Hepatic stellate cell (primary cell): ENCODE measurements around the gene KRTAP10-4.
"Not testable (repeated sequence)": the region's sequence is repeated elsewhere in the genome, so short reads cannot be mapped to it uniquely, and the experiment has no call there.

Experiments
- DNase-seq: peaks from one replicate; pipeline ENCODE4 v3.0.0; 2011; ENCODE audit warnings: low spot score

KRTAP10-4 gene, protein sequence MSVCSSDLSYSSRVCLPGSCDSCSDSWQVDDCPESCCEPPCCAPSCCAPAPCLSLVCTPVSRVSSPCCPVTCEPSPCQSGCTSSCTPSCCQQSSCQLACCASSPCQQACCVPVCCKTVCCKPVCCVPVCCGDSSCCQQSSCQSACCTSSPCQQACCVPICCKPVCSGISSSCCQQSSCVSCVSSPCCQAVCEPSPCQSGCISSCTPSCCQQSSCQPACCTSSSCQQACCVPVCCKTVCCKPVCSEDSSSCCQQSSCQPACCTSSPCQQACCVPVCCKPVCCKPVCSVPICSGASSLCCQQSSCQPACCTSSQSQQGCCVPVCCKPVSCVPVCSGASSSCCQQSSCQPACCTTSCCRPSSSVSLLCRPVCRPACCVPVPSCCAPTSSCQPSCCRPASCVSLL

DNA sequence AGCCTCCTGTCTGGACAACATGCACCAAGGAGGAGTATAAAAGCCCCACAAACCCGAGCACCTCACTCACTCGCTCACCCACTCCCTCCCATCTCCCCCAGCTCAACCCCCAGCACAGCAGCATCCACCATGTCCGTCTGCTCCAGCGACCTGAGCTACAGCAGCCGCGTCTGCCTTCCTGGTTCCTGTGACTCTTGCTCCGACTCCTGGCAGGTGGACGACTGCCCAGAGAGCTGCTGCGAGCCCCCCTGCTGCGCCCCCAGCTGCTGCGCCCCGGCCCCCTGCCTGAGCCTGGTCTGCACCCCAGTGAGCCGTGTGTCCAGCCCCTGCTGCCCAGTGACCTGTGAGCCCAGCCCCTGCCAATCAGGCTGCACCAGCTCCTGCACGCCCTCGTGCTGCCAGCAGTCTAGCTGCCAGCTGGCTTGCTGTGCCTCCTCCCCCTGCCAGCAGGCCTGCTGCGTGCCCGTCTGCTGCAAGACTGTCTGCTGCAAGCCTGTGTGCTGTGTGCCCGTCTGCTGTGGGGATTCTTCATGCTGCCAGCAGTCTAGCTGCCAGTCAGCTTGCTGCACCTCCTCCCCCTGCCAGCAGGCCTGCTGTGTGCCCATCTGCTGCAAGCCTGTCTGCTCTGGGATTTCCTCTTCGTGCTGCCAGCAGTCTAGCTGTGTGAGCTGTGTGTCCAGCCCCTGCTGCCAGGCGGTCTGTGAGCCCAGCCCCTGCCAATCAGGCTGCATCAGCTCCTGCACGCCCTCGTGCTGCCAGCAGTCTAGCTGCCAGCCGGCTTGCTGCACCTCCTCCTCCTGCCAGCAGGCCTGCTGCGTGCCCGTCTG lies at the start of gene KRTAP10-4:
Gene KRTAP10-4 (plus strand): TSS at position 100 of the 827 bp plus-strand sequence. CDS start 30 bp downstream, at position 130.
- not testable (repeated sequence) for DNase-seq

DNA sequence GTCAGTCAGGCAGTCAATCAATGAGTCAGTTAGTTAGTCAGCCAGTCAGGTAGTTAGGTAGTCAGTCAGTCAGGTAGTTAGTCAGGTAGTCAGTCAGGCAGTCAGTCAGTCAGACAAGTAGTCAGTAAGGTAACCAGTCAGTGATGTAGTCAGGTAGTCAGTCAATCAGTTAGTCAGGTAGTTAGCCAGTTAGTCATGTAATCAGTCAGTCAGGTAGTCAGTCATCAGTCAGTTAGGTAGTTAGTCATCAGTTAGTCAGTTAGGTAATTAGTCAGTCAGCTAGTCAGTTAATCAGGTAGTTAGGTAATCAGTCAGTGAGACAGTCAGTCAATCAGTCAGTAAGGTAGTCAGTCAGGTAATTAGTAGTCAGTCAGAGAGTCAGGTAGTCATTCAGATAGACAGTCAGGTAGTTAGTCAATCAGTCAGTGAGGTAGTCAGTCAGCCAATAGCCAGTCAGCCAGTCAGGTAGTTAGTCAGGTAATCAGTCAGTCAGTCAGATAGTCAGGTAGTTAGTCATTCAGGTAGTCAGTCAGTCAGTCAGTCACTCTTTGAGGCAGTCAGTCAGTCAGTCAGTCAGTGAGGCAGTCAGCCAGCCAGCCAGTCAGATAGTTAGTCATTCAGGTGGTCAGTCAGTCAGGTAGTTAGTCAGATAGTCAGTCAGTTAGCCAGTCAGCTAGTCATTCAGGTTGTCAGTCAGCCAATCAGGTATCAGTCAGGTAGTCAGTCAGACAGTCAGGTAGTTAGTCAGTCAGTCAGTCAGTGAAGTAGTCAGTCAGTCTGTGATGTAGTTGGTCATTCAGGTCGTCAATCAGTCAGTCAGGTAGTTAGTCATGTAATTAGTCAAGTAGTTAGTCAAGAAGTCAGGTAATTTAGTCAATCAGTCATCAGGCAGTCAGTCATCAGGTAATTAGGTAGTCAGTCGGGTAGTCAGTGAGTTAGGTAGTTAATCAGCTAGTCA lies 48.8 kb upstream of the KRTAP10-4 start:
- DNase-seq, result no peak

DNA sequence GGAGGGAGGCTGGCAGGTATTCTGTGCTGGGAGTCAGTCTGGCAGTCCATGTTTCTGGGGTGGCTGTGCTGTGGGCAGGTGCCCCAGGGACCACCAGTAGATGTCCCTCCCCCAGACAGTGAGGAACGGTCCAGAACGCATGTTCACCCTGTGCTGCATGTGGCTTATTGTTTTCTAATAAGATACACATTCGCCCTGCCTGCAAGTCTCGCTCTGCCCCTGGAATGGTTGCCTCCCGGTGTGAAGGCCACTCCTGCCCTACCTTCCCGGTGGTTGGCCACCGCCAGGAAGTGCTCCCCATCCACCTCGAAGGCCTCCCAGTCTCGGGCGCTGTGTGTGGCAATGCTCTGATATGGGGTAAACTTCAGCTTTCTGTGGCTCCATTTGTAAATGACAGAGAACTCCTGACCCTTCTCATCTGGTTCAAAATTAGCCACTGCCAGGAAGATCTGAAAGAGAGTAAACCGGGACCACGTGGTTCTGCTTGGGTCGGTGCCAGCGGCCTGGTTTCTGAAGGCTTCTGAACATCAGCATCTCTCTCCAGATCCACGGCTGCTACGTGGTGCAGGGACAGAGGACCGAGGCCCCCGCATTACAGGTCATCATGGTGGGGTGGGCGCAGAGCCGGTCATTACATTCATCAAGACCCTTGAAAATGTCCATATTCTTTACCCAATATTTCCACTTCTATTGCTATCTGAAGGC lies 48.0 kb upstream of the KRTAP10-4 start:
- no peak for DNase-seq

DNA sequence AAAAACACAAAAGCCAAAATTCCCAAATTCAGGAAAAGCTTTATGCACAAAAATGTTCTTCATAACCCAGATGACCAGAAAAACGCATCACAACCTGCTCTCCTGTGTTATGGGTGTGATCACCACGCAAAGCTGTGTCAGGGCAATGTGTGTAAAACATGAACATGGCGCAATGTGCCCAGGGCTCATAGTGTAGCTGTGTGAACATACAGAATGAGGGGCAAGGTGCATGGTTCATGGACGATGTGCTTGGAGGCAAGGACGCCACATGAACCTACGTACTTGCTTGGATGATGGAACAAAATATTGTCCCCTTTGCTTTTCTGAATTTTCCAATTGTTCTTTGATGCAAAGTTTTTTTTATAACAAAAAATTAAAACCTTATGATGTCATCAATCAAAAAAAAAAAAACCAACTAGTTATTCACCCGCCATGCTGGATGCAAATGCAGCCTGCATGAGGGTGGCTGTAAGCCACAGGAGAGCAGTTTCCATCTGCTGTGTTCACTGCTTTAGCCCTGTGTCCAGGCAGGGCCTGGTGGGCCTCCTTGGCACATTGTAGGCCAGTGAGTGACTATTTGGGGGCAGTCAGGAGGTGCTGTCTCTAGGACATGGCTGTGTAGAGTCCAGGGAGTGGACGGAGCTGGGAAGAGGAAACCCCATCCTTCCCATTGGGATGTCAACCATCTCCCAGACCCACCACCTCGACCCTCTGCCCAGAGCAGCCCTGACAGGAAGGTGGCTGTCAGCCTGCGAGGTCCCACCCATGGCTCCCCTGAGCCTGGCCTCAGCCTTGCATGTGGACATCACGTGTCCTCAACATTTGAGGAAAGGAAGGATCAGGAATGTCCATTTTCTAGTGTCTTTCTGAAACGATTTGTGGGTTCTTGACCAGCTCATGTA lies 47.2 kb upstream of the KRTAP10-4 start:
- DNase-seq, result no peak

DNA sequence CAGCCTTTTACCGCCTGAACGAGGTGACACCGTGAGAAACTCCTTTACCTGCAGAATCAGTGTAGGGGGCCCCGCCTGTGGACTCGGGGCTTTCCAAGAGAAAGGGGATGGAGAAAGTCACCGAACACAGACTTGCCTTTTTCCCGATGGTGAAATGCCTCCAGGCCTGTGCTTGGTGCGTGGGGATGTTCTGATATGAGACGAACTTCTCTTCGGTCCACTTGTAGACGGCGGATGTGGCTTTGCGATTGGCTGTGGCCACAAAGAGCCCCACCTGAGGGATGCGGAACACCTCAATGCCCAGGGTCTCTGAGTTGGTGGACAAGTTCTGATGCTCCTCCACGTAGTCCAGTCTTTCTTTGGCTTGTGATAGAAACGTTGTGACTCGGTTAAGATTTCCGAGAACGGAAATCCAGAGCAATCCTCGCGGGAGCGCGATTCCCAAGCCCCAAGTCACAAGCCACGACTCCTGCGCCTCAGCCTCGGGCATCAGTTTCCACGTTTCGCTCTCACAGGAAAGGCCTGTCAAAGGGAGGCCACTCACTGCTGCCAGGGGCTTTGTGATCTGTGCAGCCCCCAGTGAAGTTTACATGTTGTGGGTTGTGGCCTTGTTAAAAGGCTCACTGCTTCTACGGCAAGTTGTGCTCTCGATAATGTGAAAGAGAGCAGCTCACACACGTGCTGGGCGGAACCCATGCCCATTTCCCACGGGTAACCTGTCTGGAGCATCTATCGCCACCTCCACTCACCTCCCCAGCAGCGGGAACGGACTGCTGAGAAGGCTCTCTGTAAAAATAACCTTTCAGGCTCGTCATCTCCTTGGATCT lies 46.2 kb upstream of the KRTAP10-4 start:
- no peak for DNase-seq

DNA sequence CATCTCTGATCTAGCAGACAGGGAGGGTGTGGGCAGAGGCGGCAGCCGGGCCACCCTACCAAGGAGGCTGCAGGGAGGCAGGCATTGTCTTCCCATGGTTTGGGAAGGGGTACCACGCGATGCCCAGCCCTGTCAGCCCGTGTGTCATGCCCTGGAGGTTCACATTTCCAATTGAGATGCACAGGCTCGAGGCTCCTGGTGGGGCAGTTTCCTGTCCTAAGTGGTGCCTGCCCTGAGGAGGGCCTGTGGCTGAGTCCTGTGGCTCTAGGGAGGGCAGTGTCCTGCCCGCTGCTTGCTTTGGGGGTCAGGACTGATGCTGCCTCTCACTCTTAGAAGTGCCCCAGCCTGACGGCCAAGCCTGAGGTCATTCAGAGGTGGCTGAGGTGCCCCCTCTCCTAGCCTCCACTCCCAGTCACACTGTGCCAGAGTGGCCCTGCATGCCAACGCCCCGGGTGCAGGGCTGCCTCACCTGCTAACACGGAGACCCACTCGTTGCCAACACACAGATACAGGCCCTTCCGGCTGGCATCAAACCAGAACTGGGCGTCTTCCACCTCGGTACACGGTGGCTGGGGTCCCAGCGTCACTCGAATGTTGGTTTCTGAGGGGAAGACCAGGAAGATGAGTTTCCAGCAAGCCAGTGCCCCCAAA lies 45.4 kb upstream of the KRTAP10-4 start:
- DNase-seq, result no peak

DNA sequence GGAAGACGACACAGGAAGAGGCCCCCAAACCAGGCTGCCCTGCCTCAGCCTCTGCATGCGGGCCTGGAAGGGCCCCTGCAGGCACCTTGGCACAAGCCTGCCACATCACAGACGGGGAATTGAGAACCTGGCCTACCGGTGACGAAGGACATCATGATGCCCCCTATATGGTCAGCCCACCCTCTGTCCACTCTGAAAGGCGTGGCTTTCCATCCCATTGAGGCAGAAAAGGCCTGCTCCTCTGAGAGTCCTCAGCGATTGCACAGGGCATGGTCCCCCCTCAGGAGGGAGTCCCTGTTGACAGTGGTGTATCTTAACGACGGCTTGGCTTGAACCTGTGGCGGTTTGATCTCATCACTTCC lies 44.9 kb upstream of the KRTAP10-4 start:
- no peak for DNase-seq

DNA sequence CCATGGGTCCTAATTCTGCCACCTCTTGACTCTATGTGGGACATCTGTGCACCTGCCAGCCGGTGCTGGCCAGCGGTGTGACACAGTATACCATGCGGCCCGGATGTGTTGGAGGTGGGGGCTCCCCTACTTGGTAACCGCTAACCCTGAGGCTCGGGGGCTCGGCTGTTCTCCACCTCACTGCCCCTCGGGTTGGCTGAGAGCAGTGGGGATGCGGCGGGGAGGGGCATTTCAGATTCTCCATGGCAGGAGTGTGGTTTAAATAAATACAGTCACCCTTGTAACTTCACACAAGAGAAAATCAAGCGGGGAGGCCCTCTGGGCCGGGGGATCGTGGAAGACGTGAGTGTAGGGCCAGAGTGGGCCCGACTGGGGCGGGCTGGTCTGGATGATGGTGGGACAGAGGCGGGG lies 44.5 kb upstream of the KRTAP10-4 start:
- no peak for DNase-seq

DNA sequence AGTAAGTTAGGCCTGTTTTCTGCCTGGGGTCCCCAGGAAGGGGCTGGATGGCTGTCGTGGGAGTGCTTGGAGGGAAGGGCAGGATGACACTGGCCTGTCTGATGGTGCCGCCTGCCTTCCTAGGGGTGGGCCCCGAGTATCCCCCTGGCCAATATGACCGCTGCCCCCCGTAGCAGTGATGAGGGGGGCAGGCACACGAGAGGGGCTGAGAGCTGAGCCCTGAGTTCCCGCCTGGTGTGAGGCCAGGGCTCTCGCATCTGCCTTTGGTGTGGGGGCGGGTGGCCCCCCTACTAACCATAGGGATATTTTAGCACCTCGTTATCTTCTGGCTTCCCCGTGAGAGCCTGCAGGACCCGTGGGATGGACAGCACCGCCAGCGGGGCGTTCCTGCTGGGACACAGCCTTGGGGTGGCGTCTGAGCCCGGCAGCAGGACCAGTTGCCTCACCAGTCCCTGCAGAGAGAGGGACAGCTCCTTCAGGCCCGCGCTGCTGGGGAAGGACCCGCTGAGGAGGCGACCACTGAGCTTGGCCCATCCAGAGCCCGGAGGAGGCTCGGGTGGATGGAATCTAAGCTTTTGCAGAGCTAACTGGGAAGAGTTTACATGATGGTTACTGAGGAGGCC lies 43.9 kb upstream of the KRTAP10-4 start:
- DNase-seq, result no peak

DNA sequence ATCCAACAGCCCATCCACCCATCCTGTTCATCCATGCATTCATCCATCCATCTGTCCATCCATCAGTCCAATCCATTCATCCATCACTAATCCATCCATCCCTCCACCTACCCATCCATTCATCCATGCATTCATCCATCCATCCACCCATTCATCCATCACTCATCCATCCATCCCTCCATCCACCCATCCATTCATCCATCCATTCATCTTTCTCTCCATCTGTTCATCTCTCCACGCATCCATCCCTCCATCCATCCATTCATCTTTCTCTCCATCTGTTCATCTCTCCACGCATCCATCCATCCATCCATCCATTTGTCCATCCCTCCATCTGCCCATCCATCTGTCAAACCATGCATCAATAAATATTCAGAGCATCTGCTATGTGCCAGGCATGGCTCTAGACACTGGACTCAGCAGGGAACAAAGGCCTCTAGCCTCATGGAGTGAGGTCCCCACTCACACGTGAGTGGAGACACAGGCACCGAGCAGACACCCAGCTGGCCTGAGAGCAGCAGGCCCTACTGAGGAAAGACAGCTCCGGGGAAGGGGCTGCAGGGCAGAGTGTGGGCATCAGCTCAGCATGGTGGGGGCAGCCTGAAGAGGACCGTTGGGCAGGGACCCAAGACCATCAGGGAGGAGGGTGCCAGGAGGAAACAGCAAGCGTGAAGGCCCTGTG lies 43.2 kb upstream of the KRTAP10-4 start:
- DNase-seq, result no peak

DNA sequence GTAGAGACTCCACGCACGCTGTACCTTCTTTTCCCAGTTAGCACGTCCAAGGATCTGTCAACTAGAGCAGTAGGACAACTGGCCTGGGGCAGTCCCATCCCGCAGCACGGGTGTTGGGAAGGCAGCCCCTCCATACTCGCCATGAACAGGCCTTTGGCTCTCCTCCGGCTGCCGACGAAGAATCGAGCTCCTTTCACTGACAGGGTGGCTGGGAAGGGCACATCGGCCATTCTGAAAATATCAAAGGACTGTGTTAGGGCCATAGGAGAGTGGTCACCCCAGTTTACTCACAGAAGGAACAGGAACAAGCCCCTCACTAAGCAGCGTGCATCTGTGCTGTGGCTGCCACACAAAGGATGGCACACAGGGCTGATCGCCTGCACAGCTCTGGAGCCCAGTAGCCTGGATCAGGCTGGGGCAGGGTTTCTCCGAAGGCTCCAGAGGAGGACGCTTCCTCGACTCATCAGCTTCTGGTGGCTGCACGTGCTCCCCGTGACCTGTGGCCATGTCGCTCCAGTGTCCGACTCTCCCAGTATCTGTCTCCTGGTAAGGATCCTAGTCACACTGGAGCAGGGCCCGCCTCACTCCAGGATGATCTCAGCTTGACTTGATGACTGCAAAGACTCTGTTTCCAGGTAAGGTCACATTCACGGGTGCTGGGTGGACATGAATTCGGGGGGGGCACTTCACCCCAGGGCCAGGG lies 42.5 kb upstream of the KRTAP10-4 start:
- DNase-seq, result no peak

DNA sequence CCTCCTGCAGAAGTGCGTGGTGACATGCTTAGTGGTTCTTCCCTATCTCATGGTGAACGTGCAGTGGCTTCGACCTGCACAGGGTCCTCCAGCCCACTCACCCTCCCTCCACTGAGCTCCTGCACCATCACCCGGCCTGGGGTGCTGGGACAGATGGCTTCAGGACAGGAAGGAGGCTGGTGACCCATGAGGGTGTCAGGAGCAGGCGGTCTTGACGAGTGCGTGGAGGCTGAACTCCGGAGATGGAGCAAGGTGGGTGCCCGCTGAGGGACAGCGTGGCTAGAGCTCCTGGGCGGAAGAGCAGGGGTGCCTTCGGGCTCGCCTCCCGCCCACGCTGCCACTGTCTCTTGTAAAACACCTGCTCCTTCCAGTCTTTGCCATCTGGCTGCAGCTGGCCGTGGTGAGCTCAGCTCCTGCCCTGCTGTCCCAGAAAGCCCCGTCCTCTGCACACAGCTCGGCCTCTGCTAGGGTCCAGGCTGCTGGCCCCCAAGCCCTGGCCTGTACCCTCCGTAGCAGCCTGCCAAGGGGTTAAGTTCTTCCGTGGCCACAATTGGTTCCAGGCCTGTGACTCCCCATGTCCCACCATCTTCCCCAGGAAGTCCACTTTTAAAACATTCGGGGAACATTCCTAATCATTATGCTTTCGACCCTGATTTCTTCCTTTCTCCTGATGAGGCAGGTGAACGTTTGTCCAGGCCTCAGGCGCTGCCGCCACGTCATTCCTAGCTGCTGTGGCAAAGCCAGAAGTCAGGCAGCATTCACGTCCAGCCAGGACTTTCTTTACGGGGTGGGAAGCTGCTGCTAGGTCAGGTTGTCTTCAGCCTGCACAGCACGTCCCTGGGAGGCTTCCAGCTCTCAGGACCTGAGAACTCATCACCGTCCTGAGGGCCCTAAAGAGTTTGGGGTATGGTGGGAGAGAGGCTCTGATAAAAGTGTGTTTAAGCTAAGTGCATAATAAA lies 41.6 kb upstream of the KRTAP10-4 start:
- no peak for DNase-seq

DNA sequence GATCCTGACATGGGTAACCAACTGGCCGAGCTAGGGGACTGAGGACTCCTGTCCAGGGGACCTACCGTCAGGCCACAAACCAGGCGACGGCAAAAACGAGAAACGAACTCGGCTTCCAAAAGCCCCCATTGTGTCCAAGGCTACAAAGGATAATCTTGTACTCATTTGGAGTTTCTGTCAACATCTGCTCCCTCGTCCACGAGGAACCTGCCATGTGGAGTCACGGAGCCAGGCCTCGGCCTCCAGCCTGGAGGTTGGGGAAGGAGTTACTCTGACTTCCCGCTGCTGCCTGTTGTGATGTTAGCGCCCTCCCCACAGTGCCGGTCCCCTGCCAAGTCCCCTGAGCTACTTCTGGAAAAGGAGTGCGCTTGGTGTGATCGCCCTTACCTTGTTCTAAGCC lies 40.8 kb upstream of the KRTAP10-4 start:
- DNase-seq, result no peak

DNA sequence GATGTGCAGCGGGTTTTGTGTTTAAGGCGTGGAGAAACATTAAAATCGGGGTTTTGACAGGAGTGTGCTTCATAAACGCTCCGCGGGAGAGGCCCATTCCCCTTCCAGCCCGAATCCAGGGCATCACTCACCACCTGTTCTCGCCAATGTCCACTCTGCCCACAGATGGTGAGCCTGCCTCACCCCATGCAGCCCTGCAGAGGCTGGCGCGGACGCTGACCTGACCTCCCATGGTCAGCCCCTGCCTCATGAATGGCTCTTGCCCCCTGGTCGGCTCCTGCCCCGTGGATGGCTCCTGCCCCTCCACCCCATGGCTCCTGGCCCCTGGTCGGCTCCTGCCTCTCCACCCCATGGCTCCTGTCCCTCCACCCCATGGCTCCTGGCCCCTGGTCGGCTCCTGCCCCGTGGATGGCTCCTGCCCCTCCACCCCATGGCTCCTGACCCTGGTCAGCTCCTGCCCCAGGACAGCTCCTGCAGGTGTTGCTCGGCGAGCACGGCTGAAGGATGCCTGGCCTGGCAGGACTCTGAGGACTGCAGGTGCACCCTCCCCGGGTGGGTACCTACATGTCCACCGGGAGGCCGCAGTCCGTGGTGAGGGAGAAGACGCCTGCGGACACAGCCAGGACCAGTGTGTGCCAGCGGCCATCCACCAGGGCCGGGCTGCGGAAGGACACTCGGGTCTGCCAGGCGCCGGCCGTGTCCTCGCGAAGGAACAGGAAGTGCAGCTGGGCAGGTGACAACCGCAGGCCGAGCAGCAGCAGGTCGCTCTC lies 40.2 kb upstream of the KRTAP10-4 start:
- no peak for DNase-seq

DNA sequence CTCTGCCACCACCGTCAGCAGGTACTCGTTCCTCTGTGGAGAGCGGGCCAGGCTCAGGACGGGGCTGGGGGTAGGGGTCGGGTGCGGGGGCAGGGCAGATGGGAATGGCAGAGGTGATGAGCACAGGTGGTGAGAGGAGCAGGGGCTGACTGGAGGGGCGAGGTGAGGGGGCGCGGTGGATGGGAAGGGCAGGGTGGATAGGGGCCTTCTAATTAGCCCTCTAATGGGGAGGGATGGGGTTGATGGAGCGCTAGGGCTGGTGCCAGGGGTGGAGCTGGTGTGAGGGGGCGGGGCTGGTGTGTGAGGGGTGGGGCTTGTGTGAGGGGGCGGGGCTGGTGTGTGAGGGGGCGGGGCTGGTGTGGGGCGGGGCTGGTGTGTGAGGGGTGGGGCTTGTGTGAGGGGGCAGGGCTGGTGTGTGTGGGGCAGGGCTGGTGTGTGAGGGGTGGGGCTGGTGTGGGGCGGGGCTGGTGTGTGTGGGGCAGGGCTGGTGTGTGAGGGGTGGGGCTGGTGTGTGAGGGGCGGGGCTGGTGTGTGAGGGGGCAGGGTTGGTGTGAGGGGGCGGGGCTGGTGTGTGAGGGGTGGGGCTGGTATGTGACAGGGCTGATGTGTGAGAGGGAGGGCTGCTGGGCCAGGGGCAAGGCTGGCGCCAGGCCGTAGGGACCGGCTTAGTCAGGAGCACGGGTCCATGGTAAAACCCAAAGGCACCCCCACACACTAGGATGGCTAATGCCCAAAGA lies 39.5 kb upstream of the KRTAP10-4 start:
- DNase-seq, result no peak
